ENCODE results near the gene PLEKHG2. TPM values are rescaled to one million over a fixed set of nuclear protein-coding genes. Genes with fewer than 3 reads are reported as not detected.

PLEKHG2 gene
- total RNA-seq, 1 donor: 25.0 TPM

DNA sequence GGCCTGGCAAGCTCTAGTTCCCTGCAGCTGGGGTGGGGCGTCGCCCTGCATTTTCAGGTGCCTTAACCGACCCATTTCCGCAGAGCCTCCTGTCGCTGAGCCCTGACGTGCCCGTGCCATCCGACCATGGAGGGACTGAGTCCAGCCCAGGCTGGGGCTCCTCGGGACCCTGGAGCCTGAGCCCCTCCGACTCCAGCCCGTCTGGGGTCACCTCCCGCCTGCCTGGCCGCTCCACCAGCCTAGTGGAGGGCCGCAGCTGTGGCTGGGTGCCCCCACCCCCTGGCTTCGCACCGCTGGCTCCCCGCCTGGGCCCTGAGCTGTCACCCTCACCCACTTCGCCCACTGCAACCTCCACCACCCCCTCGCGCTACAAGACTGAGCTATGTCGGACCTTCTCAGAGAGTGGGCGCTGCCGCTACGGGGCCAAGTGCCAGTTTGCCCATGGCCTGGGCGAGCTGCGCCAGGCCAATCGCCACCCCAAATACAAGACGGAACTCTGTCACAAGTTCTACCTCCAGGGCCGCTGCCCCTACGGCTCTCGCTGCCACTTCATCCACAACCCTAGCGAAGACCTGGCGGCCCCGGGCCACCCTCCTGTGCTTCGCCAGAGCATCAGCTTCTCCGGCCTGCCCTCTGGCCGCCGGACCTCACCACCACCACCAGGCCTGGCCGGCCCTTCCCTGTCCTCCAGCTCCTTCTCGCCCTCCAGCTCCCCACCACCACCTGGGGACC is 4.6 kb upstream of the PLEKHG2 start:
- DNase-seq (ENCODE audit: low read depth): peak; percentile 25
- H3K4me3 ChIP-seq (ENCODE audit: low read depth, low read length): peak overlapping the region; percentile 88
- TF ChIP-seq, protein P1, sequence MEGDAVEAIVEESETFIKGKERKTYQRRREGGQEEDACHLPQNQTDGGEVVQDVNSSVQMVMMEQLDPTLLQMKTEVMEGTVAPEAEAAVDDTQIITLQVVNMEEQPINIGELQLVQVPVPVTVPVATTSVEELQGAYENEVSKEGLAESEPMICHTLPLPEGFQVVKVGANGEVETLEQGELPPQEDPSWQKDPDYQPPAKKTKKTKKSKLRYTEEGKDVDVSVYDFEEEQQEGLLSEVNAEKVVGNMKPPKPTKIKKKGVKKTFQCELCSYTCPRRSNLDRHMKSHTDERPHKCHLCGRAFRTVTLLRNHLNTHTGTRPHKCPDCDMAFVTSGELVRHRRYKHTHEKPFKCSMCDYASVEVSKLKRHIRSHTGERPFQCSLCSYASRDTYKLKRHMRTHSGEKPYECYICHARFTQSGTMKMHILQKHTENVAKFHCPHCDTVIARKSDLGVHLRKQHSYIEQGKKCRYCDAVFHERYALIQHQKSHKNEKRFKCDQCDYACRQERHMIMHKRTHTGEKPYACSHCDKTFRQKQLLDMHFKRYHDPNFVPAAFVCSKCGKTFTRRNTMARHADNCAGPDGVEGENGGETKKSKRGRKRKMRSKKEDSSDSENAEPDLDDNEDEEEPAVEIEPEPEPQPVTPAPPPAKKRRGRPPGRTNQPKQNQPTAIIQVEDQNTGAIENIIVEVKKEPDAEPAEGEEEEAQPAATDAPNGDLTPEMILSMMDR (IDR thresholded peaks at IDR 0.05; ENCODE audit: insufficient read depth, low read depth, low read length): no peak

DNA sequence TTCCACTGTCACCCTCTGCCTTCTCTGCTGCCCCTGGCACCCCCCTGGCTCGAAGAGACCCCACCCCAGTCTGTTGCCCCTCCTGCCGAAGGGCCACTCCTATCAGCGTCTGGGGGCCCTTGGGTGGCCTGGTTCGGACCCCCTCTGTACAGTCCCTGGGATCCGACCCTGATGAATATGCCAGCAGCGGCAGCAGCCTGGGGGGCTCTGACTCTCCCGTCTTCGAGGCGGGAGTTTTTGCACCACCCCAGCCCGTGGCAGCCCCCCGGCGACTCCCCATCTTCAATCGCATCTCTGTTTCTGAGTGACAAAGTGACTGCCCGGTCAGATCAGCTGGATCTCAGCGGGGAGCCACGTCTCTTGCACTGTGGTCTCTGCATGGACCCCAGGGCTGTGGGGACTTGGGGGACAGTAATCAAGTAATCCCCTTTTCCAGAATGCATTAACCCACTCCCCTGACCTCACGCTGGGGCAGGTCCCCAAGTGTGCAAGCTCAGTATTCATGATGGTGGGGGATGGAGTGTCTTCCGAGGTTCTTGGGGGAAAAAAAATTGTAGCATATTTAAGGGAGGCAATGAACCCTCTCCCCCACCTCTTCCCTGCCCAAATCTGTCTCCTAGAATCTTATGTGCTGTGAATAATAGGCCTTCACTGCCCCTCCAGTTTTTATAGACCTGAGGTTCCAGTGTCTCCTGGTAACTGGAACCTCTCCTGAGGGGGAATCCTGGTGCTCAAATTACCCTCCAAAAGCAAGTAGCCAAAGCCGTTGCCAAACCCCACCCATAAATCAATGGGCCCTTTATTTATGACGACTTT is 3.9 kb upstream of the PLEKHG2 start:
- TF ChIP-seq, protein P1 (IDR thresholded peaks at IDR 0.05; ENCODE audit: insufficient read depth, low read depth, low read length): no peak
- DNase-seq (ENCODE audit: low read depth): peak; percentile 74
- H3K4me3 ChIP-seq (ENCODE audit: low read depth, low read length): peak overlapping the region; percentile 88

GRCh38 chr19:39409208-39410016 is 3.1 kb upstream of the PLEKHG2 start:
- TF ChIP-seq, protein P1 (IDR thresholded peaks at IDR 0.05; ENCODE audit: insufficient read depth, low read depth, low read length): no peak
- peak; percentile 78 for DNase-seq (ENCODE audit: low read depth)
- peak overlapping the region; percentile 88 for H3K4me3 ChIP-seq (ENCODE audit: low read depth, low read length)

DNA sequence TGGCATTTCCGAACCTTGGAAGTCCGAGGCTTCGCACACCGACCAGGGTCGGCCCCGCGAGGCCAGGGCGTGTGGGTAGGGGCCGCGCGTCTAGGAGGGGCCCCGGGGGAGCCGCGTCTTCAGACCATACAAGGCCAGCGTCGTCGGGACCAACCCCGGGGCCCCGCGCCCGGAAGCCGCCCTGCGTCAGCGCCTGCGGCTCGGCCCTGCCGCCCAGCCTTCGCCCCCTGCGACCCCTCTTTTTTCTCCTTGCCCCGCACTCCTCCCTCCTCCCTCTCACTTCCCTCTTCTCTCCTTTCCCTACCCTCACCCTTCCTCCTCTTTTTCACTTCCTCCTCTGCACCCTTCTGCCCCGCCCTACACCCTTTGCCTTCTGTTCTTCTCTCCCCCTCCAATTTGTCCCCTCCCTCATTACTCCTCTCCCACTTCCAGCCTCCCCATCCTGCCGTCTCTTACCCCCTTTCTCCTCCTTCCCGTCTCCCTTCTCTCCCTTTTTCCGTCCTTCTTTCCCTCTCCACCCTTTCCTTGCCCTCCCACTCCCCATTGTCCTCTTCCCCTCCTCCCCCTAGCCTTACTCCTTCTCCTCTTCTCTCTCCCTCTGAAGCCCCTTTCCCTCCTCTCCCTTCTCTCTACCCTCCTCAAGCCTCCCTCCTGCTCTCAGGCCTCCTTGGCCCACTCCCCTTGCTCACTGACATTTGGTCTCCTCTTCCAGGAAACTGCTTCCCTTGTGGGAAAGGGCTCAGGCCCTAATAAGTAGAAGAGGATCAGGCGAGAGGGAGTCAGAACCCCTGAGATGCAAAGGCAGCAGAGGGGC is 2.2 kb upstream of the PLEKHG2 start:
- H3K4me3 ChIP-seq (ENCODE audit: low read depth, low read length): peak overlapping the region; percentile 88
- TF ChIP-seq, protein P1 (IDR thresholded peaks at IDR 0.05; ENCODE audit: insufficient read depth, low read depth, low read length): no peak
- peak; percentile 82 for DNase-seq (ENCODE audit: low read depth)

GRCh38 chr19:39410831-39411080 is 1.7 kb upstream of the PLEKHG2 start:
- DNase-seq (ENCODE audit: low read depth): no peak
- TF ChIP-seq, protein P1 (IDR thresholded peaks at IDR 0.05; ENCODE audit: insufficient read depth, low read depth, low read length): no peak
- no peak overlapping the region for H3K4me3 ChIP-seq (ENCODE audit: low read depth, low read length)
